ENCODE measurements around the gene SLC5A1. TPM values are rescaled to one million over a fixed set of nuclear protein-coding genes. Genes with fewer than 3 reads are reported as not detected.
"Not testable (repeated sequence)": the region's sequence is repeated elsewhere in the genome, so short reads cannot be mapped to it uniquely, and the experiment has no call there.

Gene SLC5A1
- total and polyA plus RNA-seq, 2 of the 13 experiments (the other 11 are each of a cell fraction or from before 2014, with no cell fraction given): not detected

GRCh38 chr22:32137731-32138324 is 94.8 kb downstream of the SLC5A1 start (continued):
- TF ChIP-seq THAP9 (CRISPR knock-in tag; IDR thresholded peaks at IDR 0.05; ENCODE audit: borderline replicate concordance): peak; percentile 23; the same call in 1 of the 2 replicates
- TF ChIP-seq ZNF670 (CRISPR knock-in tag; IDR thresholded peaks at IDR 0.05; ENCODE audit: borderline replicate concordance): 0 out of 2 replicates have a peak, but pooled peaks have one; percentile 58
- peak; percentile 56; the same call in 2 of the 3 replicates for TF ChIP-seq MXI1 (IDR thresholded peaks at IDR 0.05; ENCODE audit: borderline replicate concordance, low read depth, low read length)
- TF ChIP-seq HDAC1 (CRISPR knock-in tag; IDR thresholded peaks at IDR 0.05): peak; percentile 62
- peak; percentile 74; the same call in 1 of the 2 replicates for TF ChIP-seq KMT2B (CRISPR knock-in tag; IDR thresholded peaks at IDR 0.05)
- peak; percentile 67 for TF ChIP-seq SAP130 (CRISPR knock-in tag; IDR thresholded peaks at IDR 0.05; ENCODE audit: low read depth)
- peak; percentile 31; the same call in 1 of the 2 replicates for TF ChIP-seq MXD4 (CRISPR knock-in tag; IDR thresholded peaks at IDR 0.05)

GRCh38 chr22:32138576-32138975 is 95.5 kb downstream of the SLC5A1 start:
- peak overlapping the region; percentile 90 for H3K4me2 ChIP-seq (ENCODE audit: low read depth, low read length)
- BruUV-seq (replicated peaks); H3K27ac ChIP-seq (ENCODE audit: extremely low read length, insufficient read depth, low read length); H3K27me3 ChIP-seq (ENCODE audit: control insufficient read depth in 1 of 2, insufficient read depth in 2 of 2, low read length in 2 of 2); H3K9me3 ChIP-seq (ENCODE audit: low read length); H4K20me1 ChIP-seq (ENCODE audit: insufficient read depth, low read length); CTCF ChIA-PET (ENCODE audit: low intra/inter-chr PET ratio, low total read pairs); ATAC-seq; H3K4me1 ChIP-seq (ENCODE audit: insufficient read depth, low read length); in situ Hi-C loops (cut with HindIII; ENCODE audit: extremely low pct_ligation_motif_present, low pct_unique_long_range_greater_than_20kb); FAIRE-seq; H3K36me3 ChIP-seq (replicated peaks in 1 of 2; ENCODE audit: control insufficient read depth in 1 of 2, insufficient read depth in 2 of 2, low read length in 2 of 2); H2AFZ ChIP-seq (ENCODE audit: low read length); intact Hi-C loops (cut with micrococcal nuclease; ENCODE audit: unreplicated experiment); DNase-seq (ENCODE audit: low spot score); POLR2A ChIA-PET; H3K79me2 ChIP-seq (ENCODE audit: insufficient read depth, low read length); H3K9ac ChIP-seq (ENCODE audit: insufficient read depth, low read depth, low read length): not testable (repeated sequence)
- WGBS (ENCODE audit: low lambda C conversion rate): 4% methylated on average over 1 of the region's 1 CpG
- peak overlapping the region in 1 of 3 experiments; percentile 57; a peak in 2 of 6 replicates for H3K4me3 ChIP-seq (replicated peaks in 1 of 3; ENCODE audit: insufficient read depth in 1 of 3, low read depth in 2 of 3, low read length in 3 of 3)
- TF ChIP-seq, protein P1, sequence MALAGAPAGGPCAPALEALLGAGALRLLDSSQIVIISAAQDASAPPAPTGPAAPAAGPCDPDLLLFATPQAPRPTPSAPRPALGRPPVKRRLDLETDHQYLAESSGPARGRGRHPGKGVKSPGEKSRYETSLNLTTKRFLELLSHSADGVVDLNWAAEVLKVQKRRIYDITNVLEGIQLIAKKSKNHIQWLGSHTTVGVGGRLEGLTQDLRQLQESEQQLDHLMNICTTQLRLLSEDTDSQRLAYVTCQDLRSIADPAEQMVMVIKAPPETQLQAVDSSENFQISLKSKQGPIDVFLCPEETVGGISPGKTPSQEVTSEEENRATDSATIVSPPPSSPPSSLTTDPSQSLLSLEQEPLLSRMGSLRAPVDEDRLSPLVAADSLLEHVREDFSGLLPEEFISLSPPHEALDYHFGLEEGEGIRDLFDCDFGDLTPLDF (CRISPR knock-in tag; IDR thresholded peaks at IDR 0.05): 0 out of 2 replicates have a peak, but pooled peaks have one; percentile 7

All from HepG2 (cell line).